IMR-90 (cell line): Measurements from ENCODE around the gene MMP14. TPM values are rescaled to one million over a fixed set of nuclear protein-coding genes. Genes with fewer than 3 reads are reported as not detected.

ENCODE experiments used
- ATAC-seq: fragments of 200-7000 bp; cut with Tn5 transposase; 2 replicates; pipeline ENCODE4 v1.9.1; 2020; ENCODE audit warnings: low read depth, mild to moderate bottlenecking, moderate library complexity
- BruUV-seq: library from RNA; stranded (reverse); fragments of 400-500 nt; replicated peaks from 2 replicates; lab custom pipeline; 2021; lab: Mats Ljungman, UMichigan
- CTCF ChIA-PET: fragments of 300-600 bp; formaldehyde crosslinking; extraction: SDS; loops from one replicate; lab custom pipeline; 2021; ENCODE audit warnings: antibody characterized with exemption; lab: Yijun Ruan, JAX
- POLR2A ChIA-PET: fragments of 300-600 bp; sonication (Branson Sonifier 250); formaldehyde crosslinking; loops from one replicate; lab custom pipeline; 2022; ENCODE audit warnings: antibody characterized with exemption; ENCODE audit not compliant: unreplicated experiment; lab: Charles Lee
- DNase-seq: peaks from one replicate; pipeline ENCODE4 v3.0.0; 2013
- H2AFZ ChIP-seq: replicated peaks from 2 replicates; pipeline ENCODE3; 2013; ENCODE audit warnings: low read length, mild to moderate bottlenecking; ENCODE audit not compliant: poor library complexity
- H2AK5ac ChIP-seq: 2 replicates; pipeline ENCODE4 v1.6.1; 2013; ENCODE audit warnings: low read depth, low read length, inconsistent platforms
- H2AK9ac ChIP-seq: replicated peaks from 2 replicates; pipeline ENCODE3; 2013; ENCODE audit warnings: mild to moderate bottlenecking, low read depth, low read length, moderate library complexity; ENCODE audit not compliant: poor library complexity
- H2BK120ac ChIP-seq: 2 replicates; pipeline ENCODE4 v1.6.1; 2013; ENCODE audit warnings: low read depth, low read length, inconsistent platforms
- H2BK15ac ChIP-seq: 3 replicates; pipeline ENCODE4 v1.6.1; 2013; ENCODE audit warnings: low read depth, low read length, inconsistent platforms
- H2BK20ac ChIP-seq: 2 replicates; pipeline ENCODE4 v1.6.1; 2013; ENCODE audit warnings: low read depth, mild to moderate bottlenecking, inconsistent platforms, low read length, moderate library complexity
- H2BK5ac ChIP-seq: 2 replicates; pipeline ENCODE4 v1.6.1; 2013; ENCODE audit warnings: mild to moderate bottlenecking, low read depth, low read length, inconsistent platforms; ENCODE audit not compliant: poor library complexity, severe bottlenecking
- H3K14ac ChIP-seq: replicated peaks from 2 replicates; pipeline ENCODE4 v1.6.1; 2013; ENCODE audit warnings: low read depth, low read length, inconsistent platforms
- H3K18ac ChIP-seq: 2 replicates; pipeline ENCODE4 v1.6.1; 2013; ENCODE audit warnings: low read depth, low read length, control low read depth
- H3K23ac ChIP-seq: 2 replicates; pipeline ENCODE4 v1.6.1; 2013; ENCODE audit warnings: low read depth, low read length, inconsistent platforms
- H3K27ac ChIP-seq: 2 replicates; pipeline ENCODE4 v1.5.1; 2013; ENCODE audit warnings: mild to moderate bottlenecking, control low read depth, low read length; ENCODE audit not compliant: insufficient read depth
- H3K27me3 ChIP-seq: 2 replicates; pipeline ENCODE4 v1.6.1; 2013; ENCODE audit warnings: low read length; ENCODE audit not compliant: control insufficient read depth, insufficient read depth
- H3K36me3 ChIP-seq: 2 replicates; pipeline ENCODE4 v1.6.1; 2013; ENCODE audit warnings: low read length, mixed read lengths; ENCODE audit not compliant: control insufficient read depth, insufficient read depth
- H3K4ac ChIP-seq: 2 replicates; pipeline ENCODE4 v1.6.1; 2013; ENCODE audit warnings: low read depth, low read length, inconsistent platforms
- H3K4me1 ChIP-seq: 2 replicates; pipeline ENCODE4 v1.6.1; 2013; ENCODE audit warnings: low read length, mixed read lengths; ENCODE audit not compliant: control insufficient read depth, insufficient read depth
- H3K4me2 ChIP-seq: 2 replicates; pipeline ENCODE4 v1.6.1; 2013; ENCODE audit warnings: low read depth, mild to moderate bottlenecking, control low read depth, low read length, moderate library complexity
- H3K4me3 ChIP-seq: 2 replicates; pipeline ENCODE4 v1.5.1; 2013; ENCODE audit warnings: low read depth, mild to moderate bottlenecking, control low read depth, low read length, moderate library complexity; ENCODE audit not compliant: insufficient read depth
- H3K56ac ChIP-seq: 2 replicates; pipeline ENCODE4 v1.6.1; 2013; ENCODE audit warnings: low read length, inconsistent platforms; ENCODE audit not compliant: insufficient read depth; ENCODE audit errors: extremely low read depth
- H3K79me1 ChIP-seq, 2 experiments: 2 replicates each; pipeline ENCODE4 v1.6.1; 2013; ENCODE audit warnings: low read length in 2 of 2, inconsistent platforms in 1 of 2, low read depth in 1 of 2
- H3K9ac ChIP-seq: 2 replicates; pipeline ENCODE4 v1.6.1; 2013; ENCODE audit warnings: low read depth, low read length, control low read depth
- H3K9me1 ChIP-seq: 2 replicates; pipeline ENCODE4 v1.6.1; 2013; ENCODE audit warnings: low read length, inconsistent platforms; ENCODE audit not compliant: insufficient read depth
- H3K9me3 ChIP-seq: 2 replicates; pipeline ENCODE4 v1.6.1; 2013; ENCODE audit warnings: low read length; ENCODE audit not compliant: control insufficient read depth, insufficient read depth
- H4K20me1 ChIP-seq: 2 replicates; pipeline ENCODE4 v1.6.1; 2013; ENCODE audit warnings: low read length, inconsistent platforms; ENCODE audit not compliant: insufficient read depth
- H4K5ac ChIP-seq: 2 replicates; pipeline ENCODE4 v1.6.1; 2013; ENCODE audit warnings: mild to moderate bottlenecking, low read depth, low read length, control low read depth
- H4K8ac ChIP-seq, 2 experiments: 2 replicates each; pipeline ENCODE4 v1.6.1; 2013; ENCODE audit warnings: low read depth in 2 of 2, low read length in 2 of 2, control low read depth in 1 of 2, inconsistent platforms in 1 of 2
- H4K91ac ChIP-seq: 2 replicates; pipeline ENCODE4 v1.6.1; 2013; ENCODE audit warnings: low read depth, low read length, inconsistent platforms; ENCODE audit not compliant: insufficient read depth
- BHLHE40 ChIP-seq: fragments of 150-350 bp; IDR thresholded peaks from 2 replicates; pipeline ENCODE4 v1.6.1; 2016; ENCODE audit warnings: mild to moderate bottlenecking, low read depth, low read length
- CEBPB ChIP-seq: IDR thresholded peaks from 2 replicates; pipeline ENCODE4 v1.6.1; 2012; ENCODE audit warnings: low read depth, low read length, improper control_type of control experiment
- CHD1 ChIP-seq: IDR thresholded peaks from 2 replicates; pipeline ENCODE4 v1.6.1; 2012; ENCODE audit warnings: low read depth, low read length, improper control_type of control experiment
- FOS ChIP-seq: fragments of 150-350 bp; IDR thresholded peaks from 2 replicates; pipeline ENCODE4 v1.6.1; 2016; ENCODE audit warnings: low read depth, low read length
- MAFK ChIP-seq: IDR thresholded peaks from 2 replicates; pipeline ENCODE4 v1.6.1; 2012; ENCODE audit warnings: low read depth, low read length, improper control_type of control experiment
- MAZ ChIP-seq: IDR thresholded peaks from 2 replicates; pipeline ENCODE4 v1.6.1; 2012; ENCODE audit warnings: low read depth, mild to moderate bottlenecking, low read length, improper control_type of control experiment, moderate library complexity, borderline replicate concordance
- MXI1 ChIP-seq: IDR thresholded peaks from 2 replicates; pipeline ENCODE4 v1.6.1; 2012; ENCODE audit warnings: low read depth, mild to moderate bottlenecking, low read length, moderate library complexity, borderline replicate concordance
- NFE2L2 ChIP-seq: fragments of 150-350 bp; IDR thresholded peaks from 2 replicates; pipeline ENCODE4 v1.6.1; 2016; ENCODE audit warnings: low read depth, mild to moderate bottlenecking, low read length
- POLR2A ChIP-seq: IDR thresholded peaks from 2 replicates; pipeline ENCODE4 v1.6.1; 2012; ENCODE audit warnings: mild to moderate bottlenecking, low read depth, low read length
- RAD21 ChIP-seq: IDR thresholded peaks from 2 replicates; pipeline ENCODE4 v1.6.1; 2012; ENCODE audit warnings: low read length, improper control_type of control experiment
- RCOR1 ChIP-seq: IDR thresholded peaks from 2 replicates; pipeline ENCODE4 v1.6.1; 2012; ENCODE audit warnings: mild to moderate bottlenecking, low read length, improper control_type of control experiment; ENCODE audit not compliant: insufficient replicate concordance
- RFX5 ChIP-seq: IDR thresholded peaks from 2 replicates; pipeline ENCODE4 v1.8.0; 2012; ENCODE audit warnings: low read depth, mild to moderate bottlenecking, low read length, moderate library complexity
- SMC3 ChIP-seq: fragments of 150-350 bp; IDR thresholded peaks from 2 replicates; pipeline ENCODE4 v1.6.1; 2016; ENCODE audit warnings: low read depth, mild to moderate bottlenecking, antibody characterized with exemption, low read length, moderate library complexity
- WGBS, 2 experiments: methylation state at CpG; one replicate each; pipeline versions ENCODE4 v1.1.5 to v1.1.7; 2013; ENCODE audit warnings: missing lambda C conversion rate in 2 of 2; ENCODE audit not compliant: insufficient read length in 1 of 2; ENCODE audit errors: extremely low coverage in 2 of 2; 5-methylcytosine and 5-hydroxymethylcytosine counted together
- dilution Hi-C: fragments of 300-500 bp; cut with HindIII; formaldehyde crosslinking; loops from one replicate; pipeline ENCODE4 v1.14.3; 2018; ENCODE audit warnings: low sequenced_read_pairs; ENCODE audit not compliant: unreplicated experiment
- in situ Hi-C: fragments of 300-500 bp; cut with MboI; formaldehyde crosslinking; loops from 3 replicates; pipeline ENCODE4 v1.14.3; 2019; ENCODE audit warnings: low sequenced_read_pairs, inconsistent platforms, mixed read lengths
- intact Hi-C: fragments of 100-400 bp; cut with micrococcal nuclease; formaldehyde crosslinking; loops from 2 replicates; pipeline ENCODE4 v1.10.0; 2022
- polyA plus RNA-seq, 3 experiments: library from polyadenylated mRNA; depleted of rRNA; stranded (reverse); fragments of >200 nt; gene quantifications; 2 replicates each; pipeline ENCODE4 v1.2.3, GENCODE V29; 2012; ENCODE audit warnings: low replicate concordance in 1 of 3
- total RNA-seq: library from RNA; depleted of rRNA; stranded (reverse); fragments of >200 nt; gene quantifications from 2 replicates; pipeline ENCODE4 v1.2.3, GENCODE V29; 2012
- TF ChIP-seq, protein P1 (sequence below): fragments of 150-350 bp; IDR thresholded peaks from 2 replicates; pipeline ENCODE4 v1.6.1; 2016; ENCODE audit warnings: low read depth, mild to moderate bottlenecking, low read length, moderate library complexity, borderline replicate concordance
- TF ChIP-seq, protein P2 (sequence below): fragments of 150-350 bp; IDR thresholded peaks from 2 replicates; pipeline ENCODE4 v1.6.1; 2017; ENCODE audit warnings: mild to moderate bottlenecking, antibody characterized with exemption, low read length, low read depth

MMP14 gene
- total and polyA plus RNA-seq, 2 of the 4 experiments (the other 2 are of a cell fraction), result 156 to 315 TPM

DNA sequence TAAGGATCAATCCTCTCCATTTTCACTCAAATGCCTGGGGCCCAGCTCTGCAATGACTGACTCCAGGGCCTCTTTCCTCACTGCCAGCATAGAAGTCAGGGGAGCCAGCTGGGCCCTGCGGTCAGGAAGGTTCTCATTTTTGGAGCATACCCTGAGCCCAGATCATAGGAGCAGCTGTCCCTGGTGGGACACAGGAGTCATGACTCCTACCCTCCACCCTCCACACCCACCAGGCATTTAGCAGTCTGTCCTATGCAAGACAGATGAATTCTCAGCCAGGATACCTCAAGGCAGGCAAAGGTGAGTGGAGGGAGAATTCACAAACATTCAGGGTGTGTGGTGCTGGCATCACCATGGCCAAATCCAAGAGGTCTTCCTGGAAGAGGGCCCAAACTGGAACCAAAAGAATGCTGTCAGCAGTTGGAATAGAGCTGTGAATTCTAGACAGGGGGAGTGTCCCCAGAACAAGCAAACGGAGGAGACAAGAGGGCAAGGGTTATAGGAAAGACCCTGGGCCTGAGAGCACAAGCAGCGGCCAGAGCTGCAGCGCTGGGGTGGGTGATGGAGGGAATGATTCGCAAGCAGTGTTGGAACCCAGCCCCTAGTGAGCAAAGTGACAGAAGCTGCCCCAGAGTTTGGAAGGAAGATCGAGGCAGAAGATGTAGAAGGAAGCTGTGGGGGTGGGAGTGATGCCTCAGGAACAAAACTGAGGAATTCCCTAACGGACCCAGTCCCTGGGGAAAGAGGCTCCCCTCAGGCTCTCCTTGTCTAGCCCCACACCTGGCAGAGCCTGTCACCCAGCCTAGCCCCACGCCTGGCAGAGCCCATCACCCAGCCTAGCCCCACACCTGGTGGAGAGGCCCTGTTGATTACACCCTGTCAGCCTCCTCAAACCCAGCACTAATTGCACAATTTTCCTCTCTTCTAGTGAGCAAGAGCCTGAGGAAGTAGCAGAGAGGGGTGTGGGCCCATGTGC lies 42.2 kb downstream of the MMP14 start (continued):
- no peak for TF ChIP-seq MXI1
- TF ChIP-seq MAZ, result no peak

DNA sequence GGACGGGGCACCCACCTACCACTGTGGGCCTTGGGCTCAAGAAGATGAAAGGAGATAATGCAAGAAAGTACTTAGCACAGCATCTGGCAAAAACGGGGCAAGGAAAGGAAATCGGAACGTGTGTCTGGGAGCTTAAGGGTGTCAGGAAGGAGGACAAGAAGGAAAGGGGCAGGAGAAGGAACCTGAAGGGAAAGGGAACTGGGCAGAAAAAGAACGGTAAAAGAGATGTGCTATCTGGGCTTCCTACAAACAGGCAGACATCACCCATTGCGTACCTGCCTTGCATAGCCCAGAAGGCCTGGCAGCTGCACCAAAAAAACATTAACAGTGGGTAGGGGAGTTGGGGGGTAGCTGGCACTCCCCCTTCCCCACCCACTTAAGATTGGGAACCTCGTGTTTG lies 45.7 kb downstream of the MMP14 start:
- Histone ChIP-seq H2AFZ (no peak overlapping the region), H2BK20ac (no peak overlapping the region), H4K20me1 (no peaks in the 10 kb centered on the region), H3K9me1 (peaks cover 4% of the 10 kb centered on the region; the same call in 1 of the 2 replicates), H3K79me1 (peaks cover 0 to 1% of the 10 kb centered on the region in 2 experiments; a peak in 2 of 4 replicates), H2AK9ac (no peak overlapping the region), H2BK120ac (no peak overlapping the region), H3K27ac (no peak overlapping the region), H3K4me1 (no peaks in the 10 kb centered on the region; the same call in 1 of the 2 replicates), H4K5ac (no peak overlapping the region), H3K27me3 (no peaks in the 10 kb centered on the region), H3K4me3 (no peak overlapping the region), H3K23ac (no peak overlapping the region), H3K18ac (no peak overlapping the region), H3K9me3 (no peaks in the 10 kb centered on the region), H3K9ac (no peak overlapping the region), H3K56ac (no peak overlapping the region), H3K14ac (no peak overlapping the region), H3K4me2 (no peak overlapping the region), H4K8ac (no peak overlapping the region), H3K4ac (no peak overlapping the region; the same call in 1 of the 2 replicates), H2BK15ac (no peak overlapping the region), H3K36me3 (peaks cover 21% of the 10 kb centered on the region), H2AK5ac (no peak overlapping the region), H4K91ac (no peak overlapping the region), H2BK5ac (no peak overlapping the region)
- DNase-seq (no peak), ATAC-seq (no peak)
- POLR2A ChIA-PET, result interaction anchor here (1.0 kb wide), 1 partner anchor 20 kb away, joined by 3 read pairs; no protein-coding TSS in a partner anchor
- CTCF ChIA-PET, result interaction anchor here (1.6 to 1.7 kb wide), 2 partner anchors 9 to 10 kb away, joined by 6 to 10 read pairs; no protein-coding TSS in a partner anchor
- no CpG with 5 or more reads among the region's 7 CpGs for WGBS, 2 experiments
- dilution Hi-C loops, result no loop called here
- intact Hi-C loops, result no loop called here
- in situ Hi-C loops, result no loop called here
- BruUV-seq, result no TSS peak
- TF ChIP-seq RCOR1 (no peak), RAD21 (no peak), POLR2A (no peak), MAFK (no peak), CEBPB (no peak), NFE2L2 (no peak), CHD1 (no peak), RFX5 (no peak), SMC3 (no peak), FOS (no peak), BHLHE40 (no peak)
- TF ChIP-seq, protein P1, sequence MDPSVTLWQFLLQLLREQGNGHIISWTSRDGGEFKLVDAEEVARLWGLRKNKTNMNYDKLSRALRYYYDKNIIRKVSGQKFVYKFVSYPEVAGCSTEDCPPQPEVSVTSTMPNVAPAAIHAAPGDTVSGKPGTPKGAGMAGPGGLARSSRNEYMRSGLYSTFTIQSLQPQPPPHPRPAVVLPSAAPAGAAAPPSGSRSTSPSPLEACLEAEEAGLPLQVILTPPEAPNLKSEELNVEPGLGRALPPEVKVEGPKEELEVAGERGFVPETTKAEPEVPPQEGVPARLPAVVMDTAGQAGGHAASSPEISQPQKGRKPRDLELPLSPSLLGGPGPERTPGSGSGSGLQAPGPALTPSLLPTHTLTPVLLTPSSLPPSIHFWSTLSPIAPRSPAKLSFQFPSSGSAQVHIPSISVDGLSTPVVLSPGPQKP, result no peak
- TF ChIP-seq, protein P2, sequence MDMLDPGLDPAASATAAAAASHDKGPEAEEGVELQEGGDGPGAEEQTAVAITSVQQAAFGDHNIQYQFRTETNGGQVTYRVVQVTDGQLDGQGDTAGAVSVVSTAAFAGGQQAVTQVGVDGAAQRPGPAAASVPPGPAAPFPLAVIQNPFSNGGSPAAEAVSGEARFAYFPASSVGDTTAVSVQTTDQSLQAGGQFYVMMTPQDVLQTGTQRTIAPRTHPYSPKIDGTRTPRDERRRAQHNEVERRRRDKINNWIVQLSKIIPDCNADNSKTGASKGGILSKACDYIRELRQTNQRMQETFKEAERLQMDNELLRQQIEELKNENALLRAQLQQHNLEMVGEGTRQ, result no peak
